PC-3 (cell line): ENCODE results near the gene EHHADH. TPM values are rescaled to one million over a fixed set of nuclear protein-coding genes. Genes with fewer than 3 reads are reported as not detected.

ENCODE experiments used
- ATAC-seq: fragments of 200-7000 bp; cut with Tn5 transposase; 2 replicates; pipeline ENCODE4 v1.9.1; 2020; ENCODE audit warnings: mild to moderate bottlenecking, moderate library complexity
- BruUV-seq: library from RNA; stranded (reverse); fragments of 400-500 nt; replicated peaks from 2 replicates; lab custom pipeline; 2021; lab: Mats Ljungman, UMichigan
- CTCF ChIA-PET: fragments of 300-600 bp; sonication (Branson Sonifier 250); formaldehyde crosslinking; loops from one replicate; lab custom pipeline; 2022; ENCODE audit warnings: antibody characterized with exemption; lab: Charles Lee
- POLR2A ChIA-PET: fragments of 300-600 bp; sonication (Branson Sonifier 250); formaldehyde crosslinking; loops from one replicate; lab custom pipeline; 2022; ENCODE audit warnings: antibody characterized with exemption; ENCODE audit not compliant: unreplicated experiment; lab: Charles Lee
- DNase-seq: peaks from one replicate; pipeline ENCODE4 v3.0.0-alpha.2; 2015
- H2AFZ ChIP-seq: fragments of 300-600 bp; sonication (generic); 2 replicates; pipeline ENCODE4 v1.6.0; 2016; ENCODE audit warnings: antibody characterized with exemption, low read length
- H3F3A ChIP-seq: fragments of 300-600 bp; sonication (generic); one replicate; pipeline ENCODE4 v1.6.0; 2017; ENCODE audit warnings: antibody characterized with exemption, low read length, control low read depth, mild to moderate bottlenecking; ENCODE audit not compliant: unreplicated experiment
- H3K27ac ChIP-seq: fragments of 300-600 bp; sonication (generic); 2 replicates; pipeline ENCODE4 v1.5.1; 2016; ENCODE audit warnings: mild to moderate bottlenecking, low read length
- H3K27me3 ChIP-seq: fragments of 300-600 bp; sonication (generic); 2 replicates; pipeline ENCODE4 v1.6.1; 2016; ENCODE audit warnings: low read length, mixed read lengths
- H3K36me3 ChIP-seq: fragments of 300-600 bp; sonication (generic); 2 replicates; pipeline ENCODE4 v1.6.1; 2016; ENCODE audit warnings: low read depth, mixed run types, low read length, mixed read lengths
- H3K4me1 ChIP-seq: fragments of 300-600 bp; sonication (generic); 2 replicates; pipeline ENCODE4 v1.5.1; 2016; ENCODE audit warnings: low read length; ENCODE audit not compliant: insufficient read depth
- H3K4me2 ChIP-seq: fragments of 300-600 bp; sonication (generic); 2 replicates; pipeline ENCODE4 v1.6.0; 2016; ENCODE audit warnings: low read length
- H3K4me3 ChIP-seq: fragments of 300-600 bp; sonication (generic); 2 replicates; pipeline ENCODE4 v1.5.1; 2016; ENCODE audit warnings: mild to moderate bottlenecking, low read length, mixed read lengths
- H3K79me2 ChIP-seq: fragments of 300-600 bp; sonication (generic); 2 replicates; pipeline ENCODE4 v1.6.1; 2017; ENCODE audit warnings: low read length, mixed read lengths
- H3K9ac ChIP-seq: fragments of 300-600 bp; sonication (generic); 2 replicates; pipeline ENCODE4 v1.6.0; 2016; ENCODE audit warnings: mild to moderate bottlenecking, low read length
- H3K9me2 ChIP-seq: fragments of 300-600 bp; sonication (generic); replicated peaks from 2 replicates; pipeline ENCODE4 v1.6.1; 2016; ENCODE audit warnings: mixed run types, low read length, mixed read lengths
- H3K9me3 ChIP-seq: fragments of 300-600 bp; sonication (generic); 2 replicates; pipeline ENCODE4 v1.6.1; 2016; ENCODE audit warnings: low read length, mixed read lengths
- H4K20me1 ChIP-seq: fragments of 300-600 bp; sonication (generic); 2 replicates; pipeline ENCODE4 v1.6.1; 2016; ENCODE audit warnings: low read length, mixed read lengths
- CTCF ChIP-seq: fragments of 300-600 bp; sonication (generic); conservative IDR thresholded peaks from 2 replicates; pipeline ENCODE4 v1.5.1; 2017; ENCODE audit warnings: antibody characterized with exemption, low read depth, mild to moderate bottlenecking, low read length
- EZH2 ChIP-seq: fragments of 300-600 bp; sonication (generic); IDR thresholded peaks from one replicate; pipeline ENCODE4 v1.6.1; 2017; ENCODE audit warnings: antibody characterized with exemption, mild to moderate bottlenecking, low read length; ENCODE audit not compliant: unreplicated experiment
- EZH2phosphoT487 ChIP-seq: fragments of 300-600 bp; sonication (generic); IDR thresholded peaks from 2 replicates; pipeline ENCODE4 v1.6.1; 2018; ENCODE audit warnings: mild to moderate bottlenecking, antibody characterized with exemption, low read length, borderline replicate concordance
- intact Hi-C: fragments of 100-400 bp; cut with micrococcal nuclease; formaldehyde crosslinking; loops from 2 replicates; pipeline ENCODE4 v1.9.0; 2023
- total RNA-seq: library from RNA; depleted of rRNA; stranded (reverse); fragments of >200 nt; gene quantifications from 2 replicates; pipeline ENCODE4 v1.2.3, GENCODE V29; 2014

The EHHADH gene
- total RNA-seq, 1 experiment from 2014 or later: 7.1 TPM

- BruUV-seq: no TSS peak
- Histone ChIP-seq H3K4me3 (no peak overlapping the region), H3K79me2 (no peaks in the 10 kb centered on the region), H3K9ac (no peak overlapping the region), H3K4me2 (no peak overlapping the region), H3K27ac (no peak overlapping the region), H3F3A (no peaks in the 10 kb centered on the region), H4K20me1 (no peaks in the 10 kb centered on the region), H2AFZ (no peak overlapping the region), H3K27me3 (no peaks in the 10 kb centered on the region), H3K9me2 (no peaks in the 10 kb centered on the region), H3K4me1 (no peaks in the 10 kb centered on the region), H3K9me3 (no peaks in the 10 kb centered on the region), H3K36me3 (peaks cover 3% of the 10 kb centered on the region; the same call in 1 of the 2 replicates)
- peak; percentile 10 for DNase-seq
- no peak for ATAC-seq
- no peak for TF ChIP-seq CTCF
- no peak for TF ChIP-seq EZH2phosphoT487
- TF ChIP-seq EZH2: no peak
- ChIA-PET CTCF (no interaction called here), POLR2A (interaction anchor here (0.6 kb wide), 1 partner anchor 16 kb away, joined by 3 read pairs; no protein-coding TSS in a partner anchor)
- intact Hi-C loops: no loop called here
Measured at GRCh38 chr3:185225523-185225922, 28.3 kb downstream of the EHHADH start.

- Histone ChIP-seq H3K4me2 (no peak overlapping the region), H3F3A (no peaks in the 10 kb centered on the region), H3K27me3 (no peaks in the 10 kb centered on the region), H3K9me2 (no peaks in the 10 kb centered on the region), H3K27ac (no peak overlapping the region), H3K9ac (no peak overlapping the region), H3K4me1 (no peaks in the 10 kb centered on the region), H3K36me3 (peaks cover 3% of the 10 kb centered on the region; the same call in 1 of the 2 replicates), H3K9me3 (no peaks in the 10 kb centered on the region), H3K4me3 (no peak overlapping the region), H2AFZ (no peak overlapping the region), H3K79me2 (no peaks in the 10 kb centered on the region), H4K20me1 (no peaks in the 10 kb centered on the region)
- ChIA-PET CTCF (no interaction called here), POLR2A (interaction anchor here (0.6 kb wide), 1 partner anchor 16 kb away, joined by 3 read pairs; no protein-coding TSS in a partner anchor)
- ATAC-seq (no peak), DNase-seq (no peak)
- no peak for TF ChIP-seq CTCF
- TF ChIP-seq EZH2: no peak
- TF ChIP-seq EZH2phosphoT487: no peak
- intact Hi-C loops: no loop called here
- BruUV-seq: no TSS peak
Measured at GRCh38 chr3:185225080-185225479, 28.8 kb downstream of the EHHADH start.

- intact Hi-C loops: no loop called here
- H3K36me3 ChIP-seq: no peaks in the 10 kb centered on the region
- BruUV-seq: no TSS peak
- no peak for ATAC-seq
- H2AFZ ChIP-seq: no peak overlapping the region
- no peak overlapping the region for H3K4me2 ChIP-seq
- TF ChIP-seq EZH2 (no peak), CTCF (no peak), EZH2phosphoT487 (no peak)
- no peaks in the 10 kb centered on the region for H4K20me1 ChIP-seq
- no peak overlapping the region for H3K9ac ChIP-seq
- no peak for DNase-seq
- H3K27me3 ChIP-seq: no peaks in the 10 kb centered on the region
- H3F3A ChIP-seq: no peaks in the 10 kb centered on the region
- no peaks in the 10 kb centered on the region for H3K79me2 ChIP-seq
- H3K4me1 ChIP-seq: no peaks in the 10 kb centered on the region
- H3K27ac ChIP-seq: no peak overlapping the region
- H3K9me2 ChIP-seq: no peaks in the 10 kb centered on the region
- H3K9me3 ChIP-seq: no peaks in the 10 kb centered on the region
- POLR2A ChIA-PET: no interaction called here
- H3K4me3 ChIP-seq: no peak overlapping the region
- CTCF ChIA-PET: no interaction called here
Measured at GRCh38 chr3:185221203-185221602, 32.6 kb downstream of the EHHADH start.
